ENCODE measurements around the gene FNDC10. TPM values are rescaled to one million over a fixed set of nuclear protein-coding genes. Genes with fewer than 3 reads are reported as not detected.

The FNDC10 gene
- total and polyA plus RNA-seq, 2 donors from 2014 or later, result 2.6 to 18.2 TPM

- Histone ChIP-seq H3K36me3 (ENCODE audit: control insufficient read depth in 2 of 3, insufficient read depth in 3 of 3, low read length in 3 of 3) (no peaks in the 10 kb centered on the region), H3K9ac (ENCODE audit: low read length in 3 of 3) (no peak overlapping the region), H3K27me3 (ENCODE audit: control insufficient read depth, insufficient read depth, low read length) (peaks cover 3% of the 10 kb centered on the region), H3K4me1 (ENCODE audit: control insufficient read depth in 2 of 3, insufficient read depth in 2 of 3, low read depth in 1 of 3, low read length in 3 of 3) (peaks cover 0 to under 1% (median 0%) of the 10 kb centered on the region in 3 donors), H3K4me3 (ENCODE audit: low read length in 3 of 3) (no peak overlapping the region), H3K9me3 (ENCODE audit: control insufficient read depth in 2 of 3, insufficient read depth in 1 of 3, low read length in 3 of 3) (no peaks in the 10 kb centered on the region), H3K27ac (ENCODE audit: low read depth in 2 of 2, low read length in 2 of 2) (no peak overlapping the region)
- FAIRE-seq (no peak), DNase-seq (no peak)
- intact Hi-C loops (cut with DNase I), result no loop called here
- TF ChIP-seq CTCF (IDR thresholded peaks at IDR 0.05; ENCODE audit: borderline replicate concordance, extremely low read depth, insufficient read depth), result no peak
Observed at GRCh38 chr1:1605724-1606123, 5.8 kb upstream of the FNDC10 start.

GRCh38 chr1:1605034-1605591 lies 5.2 kb upstream of the FNDC10 start:
- H3K4me3 ChIP-seq (ENCODE audit: low read length in 3 of 3), result no peak overlapping the region
- H3K27ac ChIP-seq (ENCODE audit: low read depth in 2 of 2, low read length in 2 of 2), result no peak overlapping the region
- H3K9ac ChIP-seq (ENCODE audit: low read length in 3 of 3), result no peak overlapping the region
- FAIRE-seq (no peak), DNase-seq (no peak)
- intact Hi-C loops (cut with DNase I), result no loop called here
- peaks cover 0 to 4% (median 0%) of the 10 kb centered on the region in 3 donors for H3K4me1 ChIP-seq (ENCODE audit: control insufficient read depth in 2 of 3, insufficient read depth in 2 of 3, low read depth in 1 of 3, low read length in 3 of 3)
- no peak for TF ChIP-seq CTCF (IDR thresholded peaks at IDR 0.05; ENCODE audit: borderline replicate concordance, extremely low read depth, insufficient read depth)
- no peaks in the 10 kb centered on the region for H3K9me3 ChIP-seq (ENCODE audit: control insufficient read depth in 2 of 3, insufficient read depth in 1 of 3, low read length in 3 of 3)
- H3K36me3 ChIP-seq (ENCODE audit: control insufficient read depth in 2 of 3, insufficient read depth in 3 of 3, low read length in 3 of 3), result no peaks in the 10 kb centered on the region
- H3K27me3 ChIP-seq (ENCODE audit: control insufficient read depth, insufficient read depth, low read length), result peaks cover 3% of the 10 kb centered on the region

DNA sequence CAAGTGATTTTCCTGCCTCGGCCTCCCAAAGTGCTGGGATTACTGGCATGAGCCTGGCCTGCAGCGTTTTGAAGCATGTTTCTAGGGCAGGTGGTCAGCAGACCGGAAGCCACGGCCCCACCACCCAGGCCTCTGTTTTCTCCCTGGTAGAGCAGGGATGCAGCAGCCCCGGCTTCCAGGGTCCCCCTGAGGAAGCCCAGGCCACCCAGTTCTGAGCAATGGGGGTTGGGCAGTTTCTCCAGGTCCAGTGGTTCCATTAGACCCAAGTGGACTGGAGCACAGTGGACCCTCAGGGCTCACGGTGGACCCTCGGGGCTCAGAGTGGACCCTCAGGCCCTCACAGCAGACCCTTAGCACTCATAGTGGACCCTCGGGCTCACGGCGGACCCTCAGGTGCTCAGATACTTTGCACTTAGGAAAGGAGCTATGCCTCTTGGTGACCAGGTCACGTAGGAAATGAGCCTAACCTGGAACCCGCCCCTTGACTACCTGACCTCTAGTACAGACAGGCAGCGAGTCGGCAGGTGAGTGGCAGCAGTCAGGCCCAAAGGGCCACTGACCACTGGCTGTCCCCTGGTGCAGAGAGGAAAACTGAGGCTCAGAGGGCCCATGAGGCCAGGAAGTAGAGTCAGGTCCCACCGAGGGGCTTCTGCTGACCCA lies 4.6 kb upstream of the FNDC10 start:
- no peak for TF ChIP-seq CTCF (IDR thresholded peaks at IDR 0.05; ENCODE audit: borderline replicate concordance, extremely low read depth, insufficient read depth)
- H3K4me1 ChIP-seq (ENCODE audit: control insufficient read depth in 2 of 3, insufficient read depth in 2 of 3, low read depth in 1 of 3, low read length in 3 of 3), result peaks cover 0 to 5% (median 0%) of the 10 kb centered on the region in 3 donors
- H3K4me3 ChIP-seq (ENCODE audit: low read length in 3 of 3), result no peak overlapping the region
- H3K9ac ChIP-seq (ENCODE audit: low read length in 3 of 3), result no peak overlapping the region
- peaks cover 3% of the 10 kb centered on the region for H3K27me3 ChIP-seq (ENCODE audit: control insufficient read depth, insufficient read depth, low read length)
- FAIRE-seq (no peak), DNase-seq (no peak)
- H3K9me3 ChIP-seq (ENCODE audit: control insufficient read depth in 2 of 3, insufficient read depth in 1 of 3, low read length in 3 of 3), result no peaks in the 10 kb centered on the region
- H3K27ac ChIP-seq (ENCODE audit: low read depth in 2 of 2, low read length in 2 of 2), result no peak overlapping the region
- no peaks in the 10 kb centered on the region for H3K36me3 ChIP-seq (ENCODE audit: control insufficient read depth in 2 of 3, insufficient read depth in 3 of 3, low read length in 3 of 3)
- intact Hi-C loops (cut with DNase I), result no loop called here
